IPS-NIHi11 (cell line): ENCODE measurements around the gene GPR65.
"Not testable (repeated sequence)": the region's sequence is repeated elsewhere in the genome, so short reads cannot be mapped to it uniquely, and the experiment has no call there.

Experiments
- DNase-seq: peaks from one replicate; pipeline ENCODE4 v3.0.0; 2012; ENCODE audit warnings: mixed read lengths, low spot score

GPR65 gene

DNA sequence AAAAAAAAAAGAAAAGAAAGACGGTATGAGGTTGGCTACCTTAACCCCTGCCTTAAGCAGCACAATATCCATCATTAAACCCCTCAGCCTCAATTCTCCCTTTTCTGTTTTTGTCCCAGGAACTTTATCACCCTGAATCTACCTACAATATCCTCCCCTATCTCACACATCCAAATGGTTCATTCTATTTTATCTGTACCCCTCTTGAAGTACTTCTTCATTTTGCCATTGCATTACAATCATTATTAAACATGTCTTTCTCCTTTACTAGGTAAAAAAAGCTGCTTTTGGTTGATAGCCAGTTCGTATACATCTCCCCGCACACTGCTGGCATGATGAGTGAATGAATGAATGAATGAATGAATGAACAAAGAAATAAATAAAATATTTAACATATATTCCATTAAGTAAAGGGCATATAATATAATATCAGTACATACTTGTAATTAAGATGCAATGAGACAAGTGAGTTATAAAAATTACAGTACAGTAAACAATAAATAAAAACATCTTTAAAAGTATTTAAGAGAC, 364 bp upstream of the GPR65 start:
- DNase-seq: no peak

DNA sequence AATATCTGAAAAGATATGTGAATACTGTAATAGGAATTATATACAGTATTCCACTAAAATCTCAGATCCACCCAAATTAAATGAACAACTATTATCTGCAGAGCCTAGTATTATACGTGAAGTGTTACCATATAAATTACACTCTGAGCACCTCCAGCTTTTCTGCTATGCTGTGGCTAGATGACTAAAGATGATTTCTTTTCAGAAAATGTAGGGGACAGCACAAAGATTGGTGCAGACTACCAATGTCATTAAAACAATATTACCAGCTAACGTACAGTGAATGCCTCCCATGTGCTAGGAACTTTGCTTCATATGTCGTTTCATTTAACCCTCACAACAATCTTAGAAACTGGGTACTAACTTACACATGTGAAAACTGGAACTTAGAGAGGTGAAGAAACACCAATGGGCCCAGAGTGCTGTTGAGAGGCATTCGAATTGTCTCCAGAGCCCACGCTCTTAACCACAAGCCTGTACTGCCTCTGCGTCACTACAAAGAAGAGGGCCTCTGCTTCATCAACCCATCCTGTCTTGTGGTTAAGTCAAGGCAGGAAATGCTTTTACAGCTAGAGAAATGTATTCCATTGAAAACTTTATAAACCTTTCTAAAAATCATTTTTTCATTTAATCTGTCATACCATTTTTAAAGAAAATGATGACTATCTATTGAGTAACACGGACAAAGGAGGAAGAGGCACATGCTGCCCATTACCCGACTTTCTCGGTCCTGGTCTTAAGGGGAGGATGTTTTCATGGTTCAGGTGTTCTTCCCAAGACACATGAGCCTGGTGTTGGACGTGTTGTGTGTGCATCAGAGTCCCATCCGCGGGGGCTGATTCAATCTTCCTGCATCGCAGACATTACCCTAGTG, 1.3 kb downstream of the GPR65 start:
- DNase-seq: no peak

DNA sequence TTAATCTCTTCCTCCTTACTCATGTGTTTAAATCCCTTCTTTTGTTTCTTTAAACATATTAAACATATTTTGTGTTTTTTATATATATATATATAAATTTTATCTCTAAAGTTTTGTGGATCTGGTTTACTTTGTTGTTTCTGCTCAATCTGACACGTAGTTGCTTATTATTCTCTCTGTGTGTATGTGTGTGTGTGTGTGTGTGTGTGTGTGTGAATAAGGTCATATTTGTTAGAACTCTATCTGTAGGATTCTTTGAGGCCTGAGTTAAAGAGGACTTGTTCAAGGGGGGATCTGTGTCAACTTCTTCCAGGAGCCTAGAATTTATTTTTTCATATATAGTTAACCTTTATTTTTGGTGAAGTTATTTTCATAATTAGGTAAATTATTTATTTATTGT, 2.7 kb downstream of the GPR65 start:
- no peak for DNase-seq

DNA sequence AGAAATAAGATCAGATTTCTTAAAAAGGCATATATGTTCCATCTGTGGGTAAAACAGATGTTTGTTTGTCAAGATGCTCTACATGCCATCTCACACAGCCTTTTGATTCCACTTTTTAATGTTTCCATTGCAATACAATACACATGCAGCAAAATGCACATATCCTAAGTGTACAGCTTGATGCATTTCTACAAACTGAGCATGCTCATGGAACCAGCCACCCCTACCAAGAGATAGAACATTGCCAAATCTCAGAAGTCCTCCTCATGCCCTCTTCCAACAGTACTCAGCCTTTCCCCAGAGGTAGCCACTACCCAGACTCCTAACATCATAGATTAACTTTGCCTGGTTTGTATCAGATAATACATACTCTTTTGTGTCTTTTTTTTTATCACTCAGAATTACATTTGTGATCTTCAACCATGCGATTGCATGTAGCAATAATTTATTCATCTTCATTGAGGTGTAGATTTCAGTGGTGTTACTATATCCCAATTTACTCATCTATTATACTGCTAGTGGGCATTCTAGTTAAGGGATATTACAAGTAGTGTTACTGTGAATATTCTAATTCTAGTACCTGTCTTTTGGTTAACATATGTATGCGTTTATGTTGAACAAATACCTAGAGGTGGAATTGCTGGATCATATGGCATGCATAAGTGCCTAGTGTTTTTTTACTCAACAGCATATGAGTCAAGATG, 3.3 kb downstream of the GPR65 start:
- DNase-seq: no peak

DNA sequence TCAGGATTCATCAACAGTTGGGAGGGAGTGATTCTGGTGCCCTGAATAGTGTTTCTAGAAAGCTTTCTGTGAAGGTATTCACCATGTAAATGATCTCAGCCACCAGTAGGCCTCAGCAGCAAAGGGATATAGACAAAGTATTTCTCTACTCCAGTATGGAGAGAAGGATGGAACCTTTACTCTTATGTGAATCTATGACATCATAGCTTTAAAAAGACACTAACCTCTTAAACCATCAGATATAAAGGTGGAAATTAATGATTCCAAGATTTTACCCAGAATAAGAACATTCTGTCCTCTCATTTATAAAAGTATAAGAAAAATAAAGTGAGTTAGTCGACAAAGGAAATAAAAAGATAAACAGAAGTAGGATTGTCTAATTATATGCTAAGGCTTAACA, 4.6 kb downstream of the GPR65 start:
- DNase-seq: no peak

DNA sequence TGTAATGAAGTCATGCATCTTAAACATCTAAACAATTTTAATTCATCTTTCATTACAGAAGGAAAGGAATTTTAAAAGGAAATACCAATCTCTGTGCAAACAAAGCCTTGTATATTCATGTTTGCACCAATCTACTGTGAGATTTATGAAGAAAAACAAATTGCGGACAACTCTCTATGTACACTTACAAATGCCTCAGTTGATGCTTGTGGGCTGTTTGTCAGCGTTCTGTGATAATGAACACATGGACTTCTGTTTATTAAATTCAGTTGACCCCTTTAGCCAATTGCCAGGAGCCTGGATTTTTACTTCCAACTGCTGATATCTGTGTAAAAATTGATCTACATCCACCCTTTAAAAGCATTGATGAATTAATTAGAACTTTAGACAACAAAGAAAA, 5.4 kb downstream of the GPR65 start:
- DNase-seq: no peak

DNA sequence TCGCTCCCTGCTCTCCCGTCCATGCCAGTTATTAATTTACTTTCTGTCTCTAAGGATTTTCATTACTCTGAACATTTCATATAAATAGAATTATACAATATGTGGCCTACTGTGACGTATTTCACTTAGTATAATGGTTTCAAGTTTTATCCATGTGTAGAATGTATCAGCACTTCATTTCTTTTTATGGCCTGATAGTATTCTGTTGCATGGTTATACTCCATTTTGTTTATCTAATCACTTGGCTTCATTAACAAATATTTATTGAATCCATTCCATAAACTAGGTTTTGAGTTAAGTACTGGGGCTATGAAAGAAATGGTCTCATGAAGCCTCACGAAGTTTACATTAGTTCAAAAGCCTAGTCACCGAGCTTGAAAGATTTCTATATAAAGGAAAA, 7.6 kb downstream of the GPR65 start:
- DNase-seq: no peak

DNA sequence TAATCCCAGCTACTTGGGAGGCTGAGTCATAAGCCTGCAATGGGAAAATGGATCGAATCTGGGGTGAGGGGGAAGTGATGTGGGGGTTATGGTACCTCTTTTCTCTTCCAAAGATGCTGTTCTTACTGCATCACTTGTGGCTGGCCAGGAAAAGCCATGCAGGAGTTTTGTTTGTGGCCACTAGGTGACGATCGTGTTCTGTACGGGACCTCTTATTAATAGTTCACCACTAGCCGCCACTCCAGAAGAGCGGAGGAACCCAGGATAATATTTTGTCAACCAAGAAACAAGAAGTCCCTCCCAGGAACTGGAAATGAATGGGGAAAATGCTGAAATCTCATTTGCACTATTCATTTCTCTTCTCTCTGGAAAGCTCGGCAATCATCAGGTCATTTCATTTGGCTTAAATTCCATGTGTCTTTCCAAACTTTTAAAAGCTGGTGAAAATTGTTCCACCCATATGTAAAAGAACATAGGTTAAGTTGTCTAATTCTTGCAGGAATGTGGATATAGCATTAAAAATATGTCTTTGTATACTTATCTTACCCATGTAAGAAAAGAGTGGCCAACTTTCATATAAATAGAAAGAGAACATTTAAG, 8.9 kb downstream of the GPR65 start:
- DNase-seq: peak; percentile 72

DNA sequence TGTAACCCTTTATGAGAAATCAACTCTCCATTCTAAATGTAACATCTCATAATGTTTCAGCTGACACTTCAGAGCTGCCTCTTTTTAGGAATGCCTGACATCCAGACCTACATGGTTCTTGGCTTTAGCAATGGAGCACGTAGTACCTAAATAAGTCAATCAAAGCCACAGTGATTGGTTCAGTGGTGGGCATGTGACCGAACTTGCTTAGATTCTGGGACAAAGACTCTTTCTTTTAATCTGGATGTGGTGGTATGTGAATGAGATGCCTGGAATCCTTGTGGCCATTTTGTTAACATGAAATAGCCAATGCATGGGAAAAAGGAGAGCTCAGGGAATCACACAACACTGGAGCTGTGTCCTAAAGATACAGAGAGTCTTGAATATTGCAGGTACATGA, 11.8 kb downstream of the GPR65 start:
- DNase-seq: no peak

DNA sequence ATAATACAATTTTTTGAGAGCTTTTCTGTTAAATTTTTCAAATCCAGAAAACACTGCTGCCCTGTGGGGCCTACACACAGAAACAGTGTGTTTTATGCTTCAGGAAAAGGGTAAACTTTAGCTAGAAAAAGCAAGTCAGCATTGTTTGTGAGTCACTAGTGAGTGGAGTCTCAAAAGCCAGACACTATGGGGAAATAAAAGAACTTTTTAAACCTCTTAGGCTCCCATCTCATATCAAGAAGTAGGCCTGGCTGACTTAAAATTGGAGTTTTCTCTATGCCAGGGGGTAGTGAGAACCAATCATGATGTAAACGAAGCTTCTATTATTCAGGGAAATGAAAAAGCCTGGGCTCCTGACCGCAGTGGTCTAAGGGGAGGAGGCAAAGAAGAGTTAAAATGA, 12.6 kb downstream of the GPR65 start:
- DNase-seq: no peak

DNA sequence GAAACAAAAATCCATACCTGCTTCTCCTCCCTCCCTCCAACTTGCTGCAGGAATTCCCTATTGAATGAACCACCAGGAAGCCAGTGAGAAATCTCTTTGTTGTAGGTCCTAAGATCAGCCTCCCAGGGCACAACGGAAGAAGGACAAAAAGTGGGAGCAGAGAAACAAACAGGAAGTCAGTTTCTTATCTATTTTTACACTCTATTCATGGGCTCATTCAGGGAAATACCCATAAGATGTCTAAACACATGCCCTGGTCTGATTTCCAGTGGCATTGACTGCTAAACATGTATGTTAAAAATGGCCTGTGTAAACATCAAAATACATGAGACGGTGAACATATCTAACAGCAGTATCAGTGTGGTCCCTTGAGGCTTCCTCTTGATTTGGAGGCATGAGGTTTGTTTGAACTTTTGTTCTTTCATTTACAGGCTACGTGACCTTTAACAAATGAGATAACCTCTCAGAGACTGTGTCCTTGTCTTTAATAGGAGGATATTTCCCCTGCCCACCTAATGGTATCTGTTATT, 18.8 kb downstream of the GPR65 start:
- DNase-seq: peak; percentile 23

DNA sequence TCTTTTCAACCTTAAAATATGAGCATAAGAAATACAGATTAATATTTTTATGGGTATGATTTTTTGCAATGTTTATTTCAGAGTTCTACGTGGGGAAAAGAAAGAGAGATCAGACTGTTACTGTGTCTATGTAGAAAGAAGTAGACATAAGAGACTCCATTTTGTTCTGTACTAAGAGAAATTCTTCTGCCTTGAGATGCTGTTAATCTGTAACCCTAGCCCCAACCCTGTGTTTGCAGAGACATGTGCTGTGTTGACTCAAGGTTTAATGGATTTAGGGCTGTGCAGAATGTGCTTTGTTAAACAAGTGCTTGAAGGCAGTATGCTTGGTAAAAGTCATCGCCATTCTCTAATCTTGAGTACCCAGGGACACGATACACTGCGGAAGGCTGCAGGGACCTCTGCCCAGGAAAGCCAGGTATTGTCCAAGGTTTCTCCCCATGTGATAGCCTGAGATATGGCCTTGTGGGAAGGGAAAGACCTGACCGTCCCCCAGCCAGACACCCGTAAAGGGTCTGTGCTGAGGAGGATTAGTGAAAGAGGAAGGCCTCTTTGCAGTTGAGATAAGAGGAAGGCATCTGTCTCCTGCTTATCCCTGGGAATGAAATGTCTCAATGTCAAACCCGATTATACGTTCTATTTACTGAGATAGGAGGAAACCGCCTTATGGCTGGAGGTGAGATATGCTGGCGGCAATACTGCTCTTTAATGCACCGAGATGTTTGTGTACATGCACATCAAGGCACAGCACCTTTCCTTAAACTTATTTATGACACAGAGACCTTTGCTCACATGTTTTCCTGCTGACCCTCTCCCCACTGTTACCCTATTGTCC, 19.5 kb downstream of the GPR65 start:
- not testable (repeated sequence) for DNase-seq

DNA sequence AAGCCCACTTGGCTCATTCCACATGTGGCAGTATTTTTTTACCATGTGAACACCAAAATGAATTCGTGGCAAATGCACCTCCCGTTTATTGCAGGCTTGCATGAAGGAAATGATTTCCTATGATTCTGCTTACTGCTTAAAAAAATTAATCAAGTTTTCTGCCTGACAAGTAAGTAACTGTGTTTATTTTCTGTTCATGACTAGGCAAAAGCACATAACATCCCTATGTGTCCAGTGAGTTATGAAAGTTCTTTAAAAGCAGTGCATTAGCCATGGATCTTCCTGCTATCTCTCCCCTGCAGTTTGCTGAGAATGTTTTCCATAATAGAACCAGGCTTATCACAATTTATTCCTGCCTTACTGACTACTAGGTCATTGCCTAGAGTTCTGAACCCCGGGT, 20.4 kb downstream of the GPR65 start:
- DNase-seq: no peak

DNA sequence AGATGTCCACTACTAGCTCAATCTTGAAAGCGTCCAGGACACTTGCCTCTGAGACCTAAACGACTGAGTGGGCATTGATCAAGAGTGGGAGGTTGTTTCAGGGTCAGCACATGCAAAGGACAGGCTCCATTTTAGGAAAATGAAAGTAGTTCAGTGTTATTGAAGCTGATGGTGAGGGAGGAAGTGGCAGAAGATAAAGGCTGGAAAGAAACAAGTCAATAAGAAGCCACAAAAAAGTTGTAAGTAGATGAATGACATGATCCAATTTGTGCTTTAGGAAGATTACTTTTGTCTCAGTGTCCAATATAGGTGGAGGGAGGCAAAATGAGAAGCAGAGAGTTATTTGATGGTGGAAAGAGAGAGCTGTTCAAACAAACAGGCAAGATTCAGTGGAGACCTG, 22.0 kb downstream of the GPR65 start:
- no peak for DNase-seq

DNA sequence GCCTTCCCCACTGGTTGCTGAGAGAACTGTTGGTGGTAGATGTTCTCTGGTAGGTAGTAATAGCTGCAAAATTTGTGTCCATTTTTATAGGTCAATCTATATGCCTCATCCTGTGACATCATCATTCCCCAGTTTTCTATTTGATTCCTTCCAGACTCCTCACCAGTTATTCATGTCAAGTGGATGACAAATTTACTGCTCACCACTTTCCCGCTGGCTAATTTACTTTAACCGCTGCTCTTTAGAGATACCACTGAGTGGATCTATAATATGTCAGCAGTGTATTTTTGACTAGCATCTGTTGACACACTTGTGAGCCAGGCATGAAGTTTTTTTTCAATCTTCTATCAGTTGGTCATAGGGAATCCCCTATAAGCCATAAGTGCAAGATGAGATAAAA, 24.6 kb downstream of the GPR65 start:
- no peak for DNase-seq

DNA sequence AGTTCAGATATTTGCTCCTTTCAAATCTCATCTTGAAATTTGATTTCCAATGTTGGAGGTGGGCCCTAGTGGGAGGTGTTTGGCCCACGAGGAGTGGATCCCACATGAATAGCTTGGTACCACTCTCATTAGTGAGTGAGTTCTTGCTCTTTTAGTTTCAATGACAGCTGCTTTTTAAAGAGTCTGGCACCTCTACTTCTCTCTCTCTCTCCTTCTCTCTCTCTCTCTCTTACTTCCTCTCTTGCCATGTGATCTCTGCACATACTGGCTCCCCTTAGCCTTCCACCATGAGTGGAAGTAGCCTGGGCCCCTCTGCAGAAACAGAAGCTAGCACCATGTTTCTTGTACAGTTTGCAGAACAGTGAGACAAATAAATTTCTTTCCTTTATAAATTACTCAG, 25.1 kb downstream of the GPR65 start:
- DNase-seq: no peak

DNA sequence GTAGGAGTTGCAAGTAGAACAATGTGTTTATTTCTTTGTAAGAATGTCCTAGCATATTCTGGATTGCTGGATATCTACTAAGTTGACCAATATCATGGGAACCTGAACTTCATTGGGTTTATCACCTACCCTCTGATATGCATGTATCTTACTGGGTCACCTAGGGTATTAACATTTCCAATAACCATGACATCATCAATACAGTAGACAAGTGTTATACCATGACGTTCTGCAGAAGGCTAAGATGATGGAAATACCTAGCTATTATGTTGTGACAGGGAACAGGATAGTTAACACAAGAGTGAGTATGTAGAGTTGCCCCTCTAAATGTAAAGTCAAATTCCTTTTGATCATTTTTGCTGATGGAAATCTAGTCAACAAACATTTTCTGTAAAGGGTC, 26.0 kb downstream of the GPR65 start:
- no peak for DNase-seq

DNA sequence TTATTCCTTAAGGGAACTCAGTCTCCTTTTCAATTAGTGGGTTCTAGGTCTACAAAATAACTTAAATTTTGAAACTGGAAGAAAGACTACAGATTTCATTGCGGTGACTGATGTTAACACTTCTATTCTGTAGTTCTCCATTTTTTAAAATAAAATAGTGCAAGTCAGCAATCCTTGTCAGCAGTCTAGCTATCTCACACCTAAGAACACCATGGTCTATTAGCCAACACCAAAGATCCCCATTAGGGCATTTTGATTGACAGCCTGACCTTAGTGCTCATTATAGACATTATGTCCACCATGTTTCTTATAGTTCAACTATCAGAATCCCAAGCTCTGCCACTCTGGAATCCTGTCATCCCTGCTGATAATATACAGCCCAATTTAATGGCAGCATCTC, 27.4 kb downstream of the GPR65 start:
- no peak for DNase-seq

DNA sequence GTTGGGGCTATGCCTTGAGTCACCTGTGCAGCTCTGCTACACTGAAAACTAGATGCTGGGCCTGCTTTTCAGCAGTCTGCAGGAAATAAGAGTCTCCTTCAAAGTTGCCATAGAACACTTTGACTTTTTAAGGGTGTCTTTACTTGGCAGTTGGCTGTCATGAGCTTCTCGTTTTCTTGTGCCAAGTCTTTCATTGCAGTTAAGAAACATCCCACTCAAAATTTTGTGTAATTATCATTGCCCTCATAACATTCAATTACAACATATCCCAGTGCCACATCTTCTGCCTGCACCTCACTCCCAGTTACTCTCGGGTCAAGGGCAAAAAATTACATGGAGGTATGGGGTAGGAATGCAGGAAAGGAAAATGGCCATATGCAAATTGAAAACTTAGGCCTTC, 29.1 kb downstream of the GPR65 start:
- DNase-seq: no peak

DNA sequence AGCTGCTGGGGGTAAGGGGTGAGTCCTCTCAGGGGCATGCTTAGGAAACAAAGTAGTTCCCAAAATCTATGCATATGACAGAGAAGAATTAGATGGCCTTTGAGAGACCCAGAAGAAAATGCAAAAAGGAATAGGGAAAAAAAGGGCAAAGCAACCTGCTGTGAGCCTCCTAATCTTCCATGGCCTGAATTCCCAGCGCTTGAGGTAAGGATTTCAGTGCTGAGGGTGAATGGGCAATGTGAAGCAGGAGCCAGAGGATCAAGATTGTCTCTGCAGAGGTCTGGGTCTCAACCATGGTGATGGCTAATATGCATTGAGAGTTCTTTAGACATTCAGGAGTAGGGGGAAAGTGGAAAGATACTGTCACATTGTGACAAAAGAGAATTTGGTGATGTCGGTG, 31.5 kb downstream of the GPR65 start:
- no peak for DNase-seq

DNA sequence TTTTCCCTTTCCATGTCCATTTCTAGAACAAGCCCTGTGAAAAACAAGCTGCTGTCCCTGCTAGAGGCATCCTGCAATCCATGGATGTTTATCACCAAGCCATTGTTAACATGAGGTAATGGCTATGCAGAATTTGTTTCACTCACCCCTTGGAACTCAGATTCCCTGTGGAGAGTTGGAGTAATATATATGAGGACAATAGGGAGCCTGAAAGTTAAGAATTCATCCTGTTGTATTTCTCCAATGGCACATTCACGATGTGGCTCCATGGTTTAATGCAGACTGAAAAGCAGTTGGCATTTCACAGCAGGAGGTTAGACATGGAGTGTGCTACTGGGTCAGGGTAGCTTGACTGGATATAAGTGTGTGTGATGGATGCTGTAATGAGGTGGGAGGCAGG, 32.4 kb downstream of the GPR65 start:
- DNase-seq: no peak

DNA sequence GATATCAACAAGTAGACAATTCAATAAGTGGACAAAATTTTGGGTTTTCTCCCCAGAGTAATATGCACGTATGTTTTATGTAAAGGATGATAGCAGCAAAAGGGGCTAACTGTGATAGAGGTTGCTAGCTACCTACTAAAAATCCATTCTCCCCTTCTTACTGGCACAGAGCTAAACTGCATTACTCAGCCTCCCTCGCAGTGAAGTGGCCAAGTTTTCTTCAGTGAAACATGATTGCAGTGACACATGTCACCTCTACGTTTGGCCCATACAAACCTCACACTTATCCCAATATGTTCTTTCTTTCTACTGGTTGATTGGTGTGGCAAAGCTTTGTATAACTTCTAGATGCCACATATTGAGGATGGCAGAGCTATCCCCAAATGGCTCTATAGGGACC, 34.3 kb downstream of the GPR65 start:
- no peak for DNase-seq
